Colon (tissue), 2 donors: ENCODE results near the gene CKB.

Experiments
- FAIRE-seq: peaks from 2 replicates; lab custom pipeline; 2012; peaks lifted over from hg19 to GRCh38; lab: Jason Lieb, UNC
- donor health status: control.
- donor health status: control.

CKB gene

DNA sequence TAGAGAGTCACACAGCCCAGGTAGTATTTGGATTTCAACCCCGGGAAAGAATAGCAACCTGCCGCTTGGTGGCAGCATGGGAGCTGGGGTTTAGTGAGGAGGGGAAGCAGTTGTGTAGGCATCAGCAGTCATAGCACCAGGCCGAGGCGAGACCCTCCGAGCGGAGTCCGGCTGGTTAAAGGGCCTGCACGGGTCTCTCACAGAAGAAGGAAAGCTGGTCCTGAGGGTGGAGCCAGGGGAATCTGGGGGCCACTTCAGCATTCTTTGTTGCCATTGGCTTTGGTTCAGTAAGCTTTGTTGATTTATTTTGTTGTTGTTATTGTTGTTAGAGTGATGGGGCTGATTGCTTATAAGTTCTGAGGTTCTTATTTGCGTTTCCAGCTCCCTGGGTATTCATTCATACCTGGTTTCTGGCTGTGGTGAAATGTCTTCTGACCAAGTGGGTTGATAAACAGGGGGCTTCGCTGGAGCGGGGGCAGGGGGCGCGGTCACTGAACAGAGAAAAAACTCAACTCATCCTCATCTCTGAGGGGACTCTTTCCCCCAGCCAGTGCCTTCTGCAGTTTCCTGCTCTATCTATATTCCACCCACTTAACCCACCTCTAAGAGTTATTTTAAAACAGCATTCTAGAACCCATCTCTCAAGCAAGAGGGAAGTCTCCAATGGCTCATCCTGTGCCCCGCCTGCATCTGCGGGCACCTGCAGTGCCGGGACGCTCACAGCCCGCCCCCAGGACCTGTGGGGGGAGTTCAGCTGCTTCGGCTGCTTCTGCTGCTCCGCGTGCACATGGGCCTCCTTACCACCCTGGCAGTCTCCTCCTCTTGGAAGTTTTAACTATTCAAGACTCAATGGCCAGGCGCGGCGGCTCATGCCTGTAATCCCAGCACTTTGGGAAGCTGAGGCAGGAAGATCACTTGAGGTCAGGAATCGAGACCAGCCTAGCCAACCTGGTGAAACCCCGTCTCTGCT is 11.6 kb downstream of the CKB start:
- FAIRE-seq = no peak

DNA sequence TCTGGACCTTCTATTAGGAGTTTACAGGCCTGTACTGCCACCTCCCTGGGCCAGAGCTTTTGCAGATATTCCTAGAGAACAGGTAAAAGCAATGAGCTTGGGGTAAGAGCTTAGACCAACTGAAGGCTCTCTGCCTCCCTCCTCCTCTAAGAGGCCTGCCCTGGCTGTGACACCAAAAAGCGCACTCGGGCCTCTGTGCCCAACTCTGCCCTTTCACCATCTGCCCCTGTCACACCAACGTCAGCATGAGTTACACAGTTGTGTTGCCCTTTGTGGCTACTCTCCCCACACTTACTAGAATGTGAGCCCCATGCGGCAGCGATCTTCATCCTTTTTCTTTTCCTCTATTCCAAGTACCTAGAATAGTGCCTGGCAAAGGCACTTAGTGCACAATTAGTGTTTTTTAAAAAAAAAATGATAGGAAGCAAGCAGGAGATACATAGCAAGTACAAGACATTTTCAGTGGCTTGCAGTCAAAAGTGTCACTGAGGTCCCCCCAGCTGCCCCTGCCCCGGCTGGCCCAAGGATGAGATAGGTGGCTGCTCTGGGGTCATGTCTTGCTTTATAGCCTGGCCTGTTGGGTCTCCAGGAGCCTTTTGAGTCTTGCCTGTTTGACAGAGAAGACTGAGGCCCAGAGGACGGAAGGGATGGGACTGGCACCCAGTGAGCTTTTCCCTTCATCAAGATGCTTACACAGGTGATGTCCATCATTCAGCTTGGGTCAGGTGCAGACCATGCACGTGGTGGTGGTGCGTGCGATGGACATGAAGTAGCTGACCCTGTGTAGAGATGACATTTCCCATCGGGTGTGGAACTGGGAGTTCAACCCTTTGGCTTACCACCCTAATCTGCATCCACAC is 12.5 kb downstream of the CKB start:
- FAIRE-seq = no peak

DNA sequence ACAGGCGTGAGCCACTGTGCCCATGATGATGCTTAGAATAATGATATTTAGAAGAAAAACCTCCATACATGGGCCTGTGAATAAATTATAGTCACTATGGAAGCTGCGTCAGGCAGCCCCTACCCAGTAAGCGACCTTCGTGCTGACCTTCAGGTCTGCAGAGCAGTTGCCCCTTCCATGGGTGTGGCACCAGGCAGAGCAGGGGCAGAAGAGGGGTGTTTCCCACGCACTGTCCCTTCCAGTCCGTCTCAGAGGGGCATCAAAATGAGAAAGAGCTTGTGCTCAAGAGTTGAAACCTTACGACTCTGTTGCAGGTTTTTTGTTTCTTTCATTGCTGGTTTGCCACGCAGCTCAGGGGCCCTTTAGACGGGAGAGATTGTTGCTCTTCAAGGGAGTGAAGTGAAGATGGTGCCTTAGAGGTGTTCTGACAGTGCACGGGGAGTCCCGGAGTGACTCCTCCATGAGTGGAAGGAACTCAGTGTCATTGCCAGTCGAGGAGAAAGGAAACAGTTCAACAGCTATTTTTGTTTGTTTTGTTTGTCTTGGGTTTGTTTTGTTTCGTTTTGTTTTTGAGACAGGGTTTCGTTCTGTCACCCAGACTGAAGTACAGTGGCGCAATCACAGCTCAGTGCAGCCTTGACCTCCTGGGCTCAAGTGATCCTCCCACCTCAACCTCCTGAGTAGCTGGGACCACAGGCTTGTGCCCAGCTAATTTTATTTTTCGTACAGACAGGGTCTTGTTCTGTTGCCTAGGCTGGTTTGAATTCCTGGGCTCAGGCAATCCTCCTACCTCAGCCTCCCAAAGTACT is 13.9 kb downstream of the CKB start:
- no peak for FAIRE-seq

DNA sequence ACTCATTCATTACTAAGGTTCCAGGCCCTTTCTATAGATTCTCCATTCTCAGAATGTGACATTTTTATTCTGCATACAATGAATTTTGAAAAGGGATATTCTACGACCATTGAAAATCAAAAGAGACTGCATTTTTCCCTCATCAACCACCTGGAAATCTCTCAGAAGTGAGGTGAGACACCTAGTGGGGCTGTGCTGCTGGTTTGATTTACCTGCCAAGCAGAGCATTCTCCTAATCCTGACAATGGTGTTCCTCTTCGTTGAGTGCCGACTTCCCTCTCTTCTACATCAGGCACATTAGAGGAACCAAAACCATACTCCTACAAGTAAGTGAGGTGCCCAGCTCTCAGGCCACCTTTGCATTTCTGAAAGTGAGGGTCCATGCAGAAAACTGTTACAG is 14.9 kb downstream of the CKB start:
- no peak for FAIRE-seq

DNA sequence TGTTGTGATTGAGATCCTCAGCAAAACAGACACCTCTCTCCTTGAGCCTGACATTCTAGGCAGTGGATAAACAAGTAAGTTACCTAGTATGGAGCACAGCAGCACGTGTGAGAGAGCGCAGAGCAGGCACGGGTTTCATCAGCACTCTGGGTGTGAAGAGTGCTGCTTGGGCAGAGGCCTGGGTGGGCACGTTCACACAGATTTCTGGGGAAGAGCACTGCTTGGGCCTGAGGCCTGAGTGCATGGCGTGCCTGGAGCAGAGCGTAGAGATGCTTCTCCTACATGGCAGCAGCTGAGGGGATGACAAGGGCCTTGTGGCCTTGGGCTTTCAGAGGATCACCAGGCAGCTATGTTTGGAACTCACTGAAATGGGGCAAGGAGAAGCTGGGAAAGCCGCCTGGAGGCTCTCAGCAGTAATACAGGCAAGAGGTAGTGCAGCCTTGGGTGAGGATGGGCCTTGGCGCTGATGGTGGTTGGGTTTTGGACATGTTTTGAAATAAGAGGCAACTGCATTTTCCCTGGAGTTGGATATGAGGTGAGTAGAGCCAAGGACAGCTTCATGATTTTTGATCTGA is 17.6 kb downstream of the CKB start:
- FAIRE-seq = no peak

DNA sequence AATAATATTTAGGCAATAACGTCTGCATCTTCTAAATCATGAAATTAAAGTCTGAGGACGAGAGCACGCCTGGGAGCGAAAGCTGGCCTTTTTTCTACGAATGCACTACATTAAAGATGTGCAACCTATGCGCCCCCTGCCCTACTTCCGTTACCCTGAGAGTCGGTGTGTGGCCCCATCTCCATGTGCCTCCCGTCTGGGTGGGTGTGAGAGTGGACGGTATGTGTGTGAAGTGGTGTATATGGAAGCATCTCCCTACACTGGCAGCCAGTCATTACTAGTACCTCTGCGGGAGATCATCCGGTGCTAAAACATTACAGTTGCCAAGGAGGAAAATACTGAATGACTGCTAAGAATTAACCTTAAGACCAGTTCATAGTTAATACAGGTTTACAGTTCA is 19.3 kb downstream of the CKB start:
- no peak for FAIRE-seq

DNA sequence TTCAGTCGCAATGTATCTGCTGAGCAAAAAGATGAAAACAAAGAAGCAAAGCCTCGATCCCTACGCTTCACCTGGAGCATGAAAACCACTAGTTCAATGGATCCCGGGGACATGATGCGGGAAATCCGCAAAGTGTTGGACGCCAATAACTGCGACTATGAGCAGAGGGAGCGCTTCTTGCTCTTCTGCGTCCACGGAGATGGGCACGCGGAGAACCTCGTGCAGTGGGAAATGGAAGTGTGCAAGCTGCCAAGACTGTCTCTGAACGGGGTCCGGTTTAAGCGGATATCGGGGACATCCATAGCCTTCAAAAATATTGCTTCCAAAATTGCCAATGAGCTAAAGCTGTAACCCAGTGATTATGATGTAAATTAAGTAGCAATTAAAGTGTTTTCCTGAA is 19.8 kb downstream of the CKB start:
- FAIRE-seq = no peak

DNA sequence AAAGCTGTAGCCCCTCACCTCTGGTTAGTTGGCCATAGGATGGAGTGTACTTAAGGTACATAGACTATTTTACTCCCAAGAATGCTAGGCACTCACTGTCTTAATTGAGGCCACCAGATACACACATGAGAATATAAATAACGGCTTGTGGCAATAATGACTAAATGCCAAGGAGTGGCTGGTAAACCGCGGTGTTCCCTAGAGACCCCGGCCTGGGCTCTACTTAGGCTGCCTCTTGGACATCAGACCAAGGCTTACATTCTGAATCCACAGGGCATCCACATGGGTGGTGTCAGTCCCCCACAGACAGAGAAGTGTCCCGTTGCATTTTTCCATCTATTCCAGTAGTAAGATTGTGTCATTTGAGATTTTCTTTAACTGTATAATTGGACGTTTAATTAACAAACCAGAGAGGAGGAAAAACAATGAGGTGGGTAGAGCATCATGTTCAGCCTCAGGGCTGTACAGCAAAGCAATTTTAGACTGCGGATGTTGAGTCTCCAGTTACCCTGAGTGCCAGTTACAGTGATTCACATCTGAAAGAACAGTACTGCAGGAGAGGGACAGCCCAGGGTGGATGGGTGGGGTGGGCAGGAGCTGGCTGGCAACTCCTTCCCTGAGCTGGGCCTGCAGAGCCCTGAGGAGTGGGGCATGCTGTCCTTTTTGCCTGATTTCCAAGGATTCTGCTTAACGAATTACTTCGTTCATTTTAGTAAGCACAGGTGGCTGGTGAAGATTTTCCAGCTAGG is 20.5 kb downstream of the CKB start:
- FAIRE-seq = no peak

DNA sequence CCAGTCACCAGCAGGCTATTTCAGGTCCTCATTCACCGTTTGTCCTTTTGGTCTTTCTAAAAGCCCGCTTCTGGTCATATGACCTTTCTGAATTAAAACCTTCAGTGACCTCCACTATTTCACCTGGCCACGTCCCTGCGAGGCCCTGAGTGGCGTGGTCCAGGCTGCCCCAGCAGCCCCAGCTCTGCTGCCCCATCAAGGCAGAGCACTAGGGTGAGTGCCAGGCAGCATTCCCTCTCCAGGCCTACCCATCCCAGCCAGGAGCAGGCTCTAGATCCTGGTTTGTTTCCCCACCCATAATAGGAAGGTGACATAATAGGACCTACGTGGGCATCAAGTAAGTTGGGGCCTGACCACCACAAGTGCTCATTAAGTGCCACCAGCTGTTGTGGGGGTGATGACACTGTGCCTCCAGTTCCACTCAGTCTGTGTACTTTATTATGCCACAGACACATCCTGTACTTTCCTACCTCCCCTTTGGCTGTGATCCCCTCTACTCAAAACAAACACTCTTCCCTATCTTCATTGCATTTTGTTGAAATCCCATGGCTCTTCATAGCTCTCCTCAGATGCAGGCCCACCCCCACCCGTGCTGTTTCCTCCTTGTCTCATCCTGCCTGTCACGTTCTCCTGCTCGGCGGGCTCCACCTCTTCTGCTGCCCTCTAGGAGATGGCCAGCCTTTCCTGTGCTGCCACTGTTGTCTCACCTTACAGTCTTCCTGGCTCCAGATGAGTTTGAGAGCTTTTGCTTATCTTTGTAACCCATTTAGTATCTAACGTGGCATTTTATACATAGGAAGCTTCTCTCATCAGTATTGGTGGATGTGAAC is 21.4 kb downstream of the CKB start:
- no peak for FAIRE-seq

DNA sequence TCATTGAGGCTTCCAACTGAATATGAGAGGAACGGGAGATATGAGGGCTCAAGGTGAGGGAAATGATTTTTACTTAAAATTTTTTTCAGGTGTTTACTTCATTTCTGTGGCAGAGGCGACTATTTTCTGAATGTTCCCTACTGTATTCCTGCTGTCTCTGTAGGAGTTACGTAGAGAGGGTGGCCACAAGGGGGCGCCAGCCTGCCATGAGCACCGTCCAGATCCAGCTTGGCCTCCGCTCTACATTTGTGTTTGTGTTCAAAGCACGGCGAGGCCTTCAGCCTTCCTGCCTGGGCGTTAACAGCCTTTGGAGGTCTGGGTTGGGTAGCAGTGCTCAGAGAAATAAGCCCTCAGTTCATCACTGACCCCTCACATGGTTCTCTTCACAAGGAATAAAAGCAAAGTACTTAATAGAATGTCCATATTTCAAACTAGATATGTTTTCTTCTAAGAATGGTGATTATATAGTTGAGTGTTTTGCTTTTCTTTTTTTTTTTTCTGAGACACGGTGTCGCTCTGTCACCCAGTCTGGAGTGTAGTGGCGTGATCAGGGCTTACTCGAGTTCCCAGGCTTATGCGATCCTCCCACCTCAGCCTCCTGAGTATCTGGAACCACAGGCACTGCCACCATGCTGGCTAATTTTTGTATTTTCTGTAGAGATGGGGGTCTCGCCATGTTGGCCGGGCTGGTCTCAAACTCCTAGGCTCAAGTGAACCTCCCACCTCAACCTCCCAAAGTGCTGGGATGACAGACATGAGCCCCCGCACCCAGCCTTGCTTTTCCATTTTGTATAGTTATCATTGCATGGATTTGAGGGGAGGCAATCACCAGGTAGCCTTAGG is 22.3 kb downstream of the CKB start:
- FAIRE-seq = no peak

DNA sequence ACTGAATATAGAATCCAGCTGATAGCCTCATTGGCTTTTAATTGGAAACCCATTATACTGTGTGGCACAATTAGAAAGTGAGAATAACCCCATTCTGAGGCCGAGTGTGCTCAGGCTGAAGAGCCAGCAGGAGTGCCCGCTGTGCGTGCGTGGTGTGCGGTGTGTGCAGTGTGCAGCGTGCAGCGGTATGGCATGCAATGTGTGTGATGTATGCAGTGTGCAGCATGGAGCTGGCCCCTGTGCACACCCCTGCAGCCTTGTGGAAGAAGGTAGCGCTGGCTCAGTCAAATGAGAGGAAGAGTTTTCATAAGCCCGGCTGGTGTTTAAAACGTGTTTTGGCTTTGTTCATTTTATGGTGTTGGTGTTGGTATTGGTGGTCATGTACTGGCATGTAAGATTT is 22.9 kb downstream of the CKB start:
- FAIRE-seq = no peak

DNA sequence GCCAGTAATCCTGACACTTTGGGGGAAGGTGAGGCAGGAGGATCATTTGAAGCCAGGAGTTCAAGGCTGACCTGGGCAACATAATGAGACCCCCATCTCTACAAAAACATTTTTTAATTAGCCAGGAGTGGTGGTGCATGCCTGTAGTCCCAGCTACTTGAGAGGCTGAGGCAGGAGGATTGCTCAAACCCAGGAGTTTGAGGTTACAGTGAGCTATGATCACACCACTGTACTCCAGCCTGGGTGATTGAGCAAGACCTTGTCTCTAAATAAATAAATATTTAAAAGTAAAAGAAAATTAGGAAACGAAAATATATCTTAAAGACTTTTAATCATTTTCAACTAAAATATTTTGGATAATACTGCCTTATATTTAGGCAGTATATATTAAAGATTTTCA is 25.9 kb downstream of the CKB start:
- no peak for FAIRE-seq

DNA sequence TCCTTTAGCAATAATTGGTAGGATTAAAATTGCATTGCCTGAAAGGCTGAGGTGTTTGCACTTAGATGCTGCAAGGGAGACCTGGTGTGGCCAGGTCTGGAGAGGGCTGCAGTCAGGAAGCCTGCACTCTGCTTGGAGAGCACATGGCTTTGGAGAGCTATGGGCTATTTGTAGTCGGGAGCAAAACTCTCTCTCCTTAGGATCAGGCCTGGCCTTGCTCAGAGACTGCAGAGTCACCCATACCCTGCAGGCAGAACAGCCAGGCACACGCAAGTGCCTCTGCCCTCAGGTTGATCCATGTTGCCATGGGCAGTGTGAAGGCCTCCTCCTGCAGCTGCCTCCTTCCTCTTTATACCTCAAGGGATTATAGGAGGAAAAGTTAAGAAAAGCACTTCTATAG is 26.8 kb downstream of the CKB start:
- FAIRE-seq = no peak

DNA sequence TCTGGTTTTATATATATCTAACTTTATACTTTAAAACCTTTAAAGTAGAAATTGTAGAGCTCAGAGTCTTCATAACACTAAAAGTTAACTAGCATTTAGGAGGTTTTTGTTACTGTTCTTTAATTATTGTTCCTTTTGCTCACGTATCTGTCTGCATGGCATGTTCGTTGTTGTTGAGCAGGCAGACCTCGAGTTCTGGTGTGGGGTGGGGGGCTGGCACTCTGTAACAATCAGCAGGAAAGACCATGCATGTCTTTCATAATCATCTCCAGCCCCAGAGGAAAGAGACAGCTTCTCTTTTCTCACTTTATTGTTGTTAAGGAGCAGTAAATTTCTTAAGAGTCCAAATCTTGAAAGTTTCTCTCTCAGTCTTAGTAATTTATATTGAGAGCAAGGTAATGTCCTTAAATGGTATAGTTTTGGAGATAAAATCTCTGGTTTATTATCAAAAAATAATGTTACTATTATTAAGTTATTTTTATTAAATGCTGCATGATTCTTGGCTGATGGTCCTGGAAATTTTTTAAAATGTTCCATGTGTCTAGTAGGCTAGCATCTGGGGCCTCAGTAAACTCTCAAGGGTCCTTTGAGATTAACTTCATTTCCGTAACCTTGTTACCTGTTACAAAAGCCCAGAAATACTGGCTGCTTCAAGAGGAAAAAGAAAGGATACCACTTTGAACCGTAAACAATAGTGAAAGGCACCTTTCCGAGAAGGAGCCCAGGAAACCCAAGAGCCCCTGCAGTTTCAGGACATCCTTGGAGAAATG is 30.3 kb downstream of the CKB start:
- no peak for FAIRE-seq

DNA sequence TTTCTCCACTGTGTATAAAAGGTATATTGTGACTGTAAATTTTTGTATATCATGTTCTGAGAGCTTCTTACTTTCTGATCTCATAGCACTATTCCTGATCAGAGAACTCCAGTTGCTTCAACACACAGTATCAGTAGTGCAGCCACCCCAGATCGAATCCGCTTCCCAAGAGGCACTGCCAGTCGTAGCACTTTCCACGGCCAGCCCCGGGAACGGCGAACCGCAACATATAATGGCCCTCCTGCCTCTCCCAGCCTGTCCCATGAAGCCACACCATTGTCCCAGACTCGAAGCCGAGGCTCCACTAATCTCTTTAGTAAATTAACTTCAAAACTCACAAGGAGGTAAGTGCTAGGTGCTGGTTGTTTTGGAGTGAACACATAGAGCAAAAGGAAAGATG is 30.9 kb downstream of the CKB start:
- FAIRE-seq = no peak

DNA sequence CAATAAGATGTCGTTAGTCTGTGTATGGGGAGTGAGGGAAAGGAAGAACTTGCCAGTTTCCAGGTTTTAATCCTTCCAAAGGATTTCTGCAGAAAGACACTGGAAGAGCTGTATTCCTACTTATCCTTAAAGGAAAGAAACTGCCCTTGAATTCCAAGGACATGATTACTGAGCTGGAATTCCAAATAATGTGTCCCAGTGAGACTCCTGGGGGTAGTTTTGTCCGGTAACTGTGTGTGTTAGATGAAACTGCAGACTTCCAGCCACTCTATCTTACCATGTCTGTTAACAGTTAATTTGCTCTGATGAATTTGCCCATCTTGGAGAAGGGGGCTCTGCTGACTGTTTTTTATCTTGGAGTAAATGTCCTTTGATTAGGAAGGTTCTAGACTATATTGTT is 33.0 kb downstream of the CKB start:
- FAIRE-seq = no peak

DNA sequence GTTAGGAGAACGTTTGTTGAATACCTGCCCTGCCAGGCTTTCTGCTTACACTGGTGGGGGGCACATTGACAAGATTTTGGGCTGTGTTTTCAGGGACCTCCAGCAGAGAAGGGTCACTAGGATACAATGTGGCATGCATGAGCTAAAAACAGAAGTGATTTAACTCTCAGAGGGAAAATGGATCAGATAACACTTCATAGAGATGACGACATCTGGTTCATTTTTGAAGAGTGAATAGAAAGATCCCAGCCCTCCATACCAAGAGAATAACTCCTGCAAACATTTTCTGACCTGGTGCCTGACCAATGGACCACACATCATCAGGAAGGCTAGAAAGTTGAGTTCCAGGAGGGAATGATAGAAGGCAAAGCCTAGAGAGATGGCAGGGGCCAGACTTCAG is 33.7 kb downstream of the CKB start:
- no peak for FAIRE-seq

DNA sequence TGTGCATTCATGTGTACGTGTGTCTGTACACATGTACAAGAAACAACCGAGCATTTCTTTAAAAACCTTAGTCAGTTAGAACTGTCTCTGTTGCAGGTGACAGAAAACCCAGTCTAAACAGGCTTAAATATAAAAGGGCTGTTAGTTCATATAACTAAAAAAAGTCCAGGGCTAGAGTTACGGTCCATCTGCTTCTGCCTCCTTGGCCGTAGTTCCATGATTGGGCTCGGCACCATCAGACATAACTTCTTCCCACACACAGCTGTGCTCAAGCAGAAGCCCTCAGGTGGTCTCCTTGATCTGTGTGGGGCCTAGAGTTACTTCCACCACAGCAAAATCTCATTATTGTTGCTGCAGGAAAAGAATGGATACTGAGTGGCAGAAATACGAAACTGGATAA is 34.6 kb downstream of the CKB start:
- no peak for FAIRE-seq

DNA sequence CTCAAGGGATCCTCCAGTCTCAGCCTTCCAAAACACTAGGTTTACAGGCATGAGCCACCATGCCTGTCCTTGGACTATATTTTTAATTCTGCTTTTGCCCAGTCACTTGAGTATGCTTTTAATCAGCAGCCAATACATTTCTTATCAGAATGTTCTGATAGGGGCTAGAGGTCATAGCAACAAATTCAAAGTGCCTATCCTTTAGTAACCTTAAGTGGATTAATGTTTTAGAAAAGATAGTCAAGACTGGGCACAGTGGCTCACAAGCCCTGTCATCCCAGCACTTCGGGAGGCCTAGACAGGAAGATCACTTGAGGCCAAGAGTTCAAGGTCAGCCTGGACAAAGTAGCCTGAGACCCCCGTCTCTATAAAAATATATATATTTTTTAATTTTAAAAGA is 37.1 kb downstream of the CKB start:
- FAIRE-seq = no peak
